K562 (cell line): ENCODE data around the gene ZSCAN21. TPM values are rescaled to one million over a fixed set of nuclear protein-coding genes. Genes with fewer than 3 reads are reported as not detected.

Source experiments
- CHD1 ChIP-seq: fragments of 200-600 bp; sonication (generic); IDR thresholded peaks from one replicate; pipeline ENCODE4 v1.6.1; 2012; ENCODE audit warnings: mild to moderate bottlenecking, moderate library complexity, low read length, inconsistent platforms
- CREM ChIP-seq: IDR thresholded peaks from 2 replicates; pipeline ENCODE4 v1.6.1; 2014; ENCODE audit warnings: antibody characterized with exemption, low read depth
- CXXC5 ChIP-seq: fragments of 250-450 bp; sonication (Bioruptor Pico); IDR thresholded peaks from 2 replicates; pipeline ENCODE4 v1.8.0; 2022; ENCODE audit warnings: inconsistent platforms, mild to moderate bottlenecking, moderate library complexity
- ELF1 ChIP-seq: fragments of 200-800 bp; sonication (Bioruptor generic); IDR thresholded peaks from 2 replicates; pipeline ENCODE4 v1.6.1; 2016; ENCODE audit warnings: missing genetic modification characterization, missing compliant biosample characterization
- ERF ChIP-seq: fragments of 450-650 bp; formaldehyde crosslinking; IDR thresholded peaks from 2 replicates; pipeline ENCODE4 v1.4.0; 2020; ENCODE audit warnings: mild to moderate bottlenecking, mixed read lengths
- ESRRA ChIP-seq: fragments of 450-650 bp; IDR thresholded peaks from 2 replicates; pipeline ENCODE4 v1.6.1; 2014; ENCODE audit warnings: low read depth, mild to moderate bottlenecking, moderate library complexity, borderline replicate concordance
- ETS2 ChIP-seq: IDR thresholded peaks from 2 replicates; pipeline ENCODE4 v1.6.1; 2016; ENCODE audit warnings: borderline replicate concordance, missing genetic modification characterization, mild to moderate bottlenecking, moderate library complexity, missing compliant biosample characterization; ENCODE audit not compliant: poor library complexity, severe bottlenecking
- FIP1L1 ChIP-seq: fragments of 200-400 bp; formaldehyde crosslinking; IDR thresholded peaks from 2 replicates; pipeline ENCODE4 v1.6.1; 2018; ENCODE audit warnings: mild to moderate bottlenecking, low read depth, low read length; ENCODE audit not compliant: poor library complexity, severe bottlenecking
- FOSL1 ChIP-seq: fragments of 200-800 bp; sonication (Bioruptor generic); conservative IDR thresholded peaks from 2 replicates; pipeline ENCODE4 v1.6.1; 2016; ENCODE audit warnings: missing genetic modification characterization, missing compliant biosample characterization
- FOXA3 ChIP-seq, 2 experiments: fragments of 450-650 bp in 1 of 2; sonication (generic) in 1 of 2; formaldehyde crosslinking; IDR thresholded peaks in 1 of 2; conservative IDR thresholded peaks in 1 of 2; 2 replicates each; pipeline versions ENCODE4 v1.4.0 to v1.8.0; 2020 to 2022; ENCODE audit warnings: mild to moderate bottlenecking in 2 of 2, missing genetic modification reagents in 1 of 2
- MBD2 ChIP-seq: sonication (generic); IDR thresholded peaks from 2 replicates; pipeline ENCODE4 v1.6.1; 2016; ENCODE audit warnings: low read depth, borderline replicate concordance
- MTA3 ChIP-seq: fragments of 450-650 bp; formaldehyde crosslinking; IDR thresholded peaks from 2 replicates; pipeline ENCODE4 v1.6.1; 2017; ENCODE audit warnings: mild to moderate bottlenecking, borderline replicate concordance
- NR3C1 ChIP-seq: sonication (generic); formaldehyde crosslinking; IDR thresholded peaks from 2 replicates; pipeline ENCODE4 v1.8.1; 2022; ENCODE audit warnings: missing genetic modification reagents
- POLR2H ChIP-seq: IDR thresholded peaks from 2 replicates; pipeline ENCODE4 v1.6.1; 2016; ENCODE audit warnings: missing genetic modification characterization, low read depth, mild to moderate bottlenecking, control low read depth, missing compliant biosample characterization, moderate library complexity
- TAF1 ChIP-seq: IDR thresholded peaks from 2 replicates; pipeline ENCODE4 v1.6.1; 2011; ENCODE audit warnings: mild to moderate bottlenecking, low read length, moderate library complexity; ENCODE audit not compliant: insufficient read depth, control insufficient read depth, severe bottlenecking; ENCODE audit errors: extremely low read depth
- TGIF2 ChIP-seq: sonication (generic); formaldehyde crosslinking; IDR thresholded peaks from 2 replicates; pipeline ENCODE4 v1.8.1; 2022; ENCODE audit warnings: mild to moderate bottlenecking, missing genetic modification reagents, moderate library complexity
- YBX1 ChIP-seq: fragments of 450-650 bp; IDR thresholded peaks from 2 replicates; pipeline ENCODE4 v1.7.1; 2016; ENCODE audit warnings: mild to moderate bottlenecking
- YY1 ChIP-seq, 3 experiments: IDR thresholded peaks; 2 replicates each; pipeline ENCODE4 v1.6.1; 2011; ENCODE audit warnings: low read length in 2 of 3, mild to moderate bottlenecking in 2 of 3, moderate library complexity in 2 of 3, borderline replicate concordance in 1 of 3, control low read depth in 1 of 3, low read depth in 1 of 3; ENCODE audit not compliant: insufficient read depth in 3 of 3, insufficient replicate concordance in 2 of 3, control insufficient read depth in 1 of 3, insufficient read length in 1 of 3; ENCODE audit errors: extremely low read depth in 1 of 3
- ZNF143 ChIP-seq: sonication (generic); formaldehyde crosslinking; IDR thresholded peaks from 2 replicates; pipeline ENCODE4 v1.9.0; 2022; ENCODE audit warnings: mild to moderate bottlenecking, missing genetic modification reagents
- ZNF24 ChIP-seq: fragments of 450-650 bp; IDR thresholded peaks from 2 replicates; pipeline ENCODE4 v1.6.1; 2016
- ZNF76 ChIP-seq: fragments of 250-450 bp; sonication (Bioruptor Pico); IDR thresholded peaks from 2 replicates; pipeline ENCODE4 v1.4.0; 2020; ENCODE audit warnings: mild to moderate bottlenecking, moderate library complexity, borderline replicate concordance
- polyA plus RNA-seq, 8 experiments: library from polyadenylated mRNA; depleted of rRNA in 4 of 8; stranded (reverse) in 5 of 8; unstranded in 3 of 8; fragments of >200 nt; fragmentation: Nextera tagmentation in 2 of 8; fragmentation: Illumina TruSeq in 1 of 8; extraction: Ambion mirVana in 2 of 8; extraction: Trizol in 1 of 8; gene quantifications; 2 replicates each; pipeline versions ENCODE4 v1.2.1 to v1.2.3, GENCODE V29; 2011 to 2014; ENCODE audit warnings: inconsistent platforms in 1 of 8, missing spikeins in 1 of 8
- total RNA-seq, 7 experiments: library from RNA; depleted of rRNA in 6 of 7; stranded (reverse); fragments of >200 nt in 6 of 7; fragmentation: Illumina TruSeq in 2 of 7; extraction: Trizol in 2 of 7; gene quantifications; 2 replicates each; pipeline versions ENCODE4 v1.2.1 to v1.2.3, GENCODE V29; 2011 to 2021; ENCODE audit warnings: low replicate concordance in 1 of 7
- TF ChIP-seq, protein P1 (sequence below): sonication (generic); formaldehyde crosslinking; IDR thresholded peaks from 2 replicates; pipeline ENCODE4 v1.8.0; 2022; ENCODE audit warnings: mild to moderate bottlenecking, missing genetic modification reagents
- TF ChIP-seq, protein P2 (sequence below): fragments of 250-450 bp; sonication (Bioruptor Pico); IDR thresholded peaks from 2 replicates; pipeline ENCODE4 v1.4.0; 2020

The ZSCAN21 gene
- total and polyA plus RNA-seq, 9 of the 15 experiments (the other 6 are each of a cell fraction or from before 2014, with no cell fraction given): 5.9 to 15.5 (median 13.2) TPM

DNA sequence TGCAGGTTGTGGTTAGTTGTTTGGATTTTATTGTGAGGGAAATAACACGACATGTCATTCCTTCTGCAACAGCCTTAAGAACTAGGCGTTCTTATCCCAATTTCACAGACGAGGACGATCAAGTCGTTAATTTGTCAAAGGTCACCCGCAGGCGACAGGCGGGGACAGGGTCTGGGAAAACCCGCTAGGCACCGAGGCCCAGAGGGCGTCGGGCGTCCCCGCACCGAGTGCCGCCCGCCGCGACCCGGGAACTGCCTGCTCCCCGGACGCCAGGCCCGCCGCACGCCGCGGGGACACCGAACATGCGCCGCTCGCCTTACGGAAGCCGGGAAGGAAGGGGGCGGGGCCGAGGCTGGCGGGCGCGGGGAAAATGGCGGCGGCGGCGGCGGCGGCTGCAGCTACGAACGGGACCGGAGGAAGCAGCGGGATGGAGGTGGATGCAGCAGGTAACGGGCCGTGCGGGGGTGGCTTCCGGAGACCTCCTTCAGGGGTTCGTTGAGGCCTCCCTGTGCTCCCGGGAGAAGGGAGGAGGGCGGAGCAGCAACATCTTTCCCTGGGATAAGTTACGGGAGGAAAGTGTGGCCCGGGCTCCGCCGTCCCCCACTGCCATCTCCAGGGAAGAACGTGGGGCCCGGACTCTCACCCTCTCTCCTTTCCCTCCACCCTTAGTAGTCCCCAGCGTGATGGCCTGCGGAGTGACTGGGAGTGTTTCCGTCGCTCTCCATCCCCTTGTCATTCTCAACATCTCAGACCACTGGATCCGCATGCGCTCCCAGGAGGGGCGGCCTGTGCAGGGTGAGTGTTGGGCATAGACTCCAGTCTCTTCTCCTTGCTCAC lies 39.3 kb downstream of the ZSCAN21 start, which contains the start of gene COPS6 (continued):
- TF ChIP-seq TAF1 (peak; percentile 98), YBX1 (no peak), FOXA3 (CRISPR knock-in tag; conservative IDR thresholded peaks at IDR 0.05 in 1 of 2, IDR thresholded peaks at IDR 0.05 in 1 of 2) (peak; percentile 30 to 83; a peak in 2 of 4 replicates), NR3C1 (peak; percentile 99), MTA3 (peak; percentile 98), CREM (peak; percentile 68), MBD2 (peak; percentile 63; the same call in 1 of the 2 replicates), TGIF2 (CRISPR knock-in tag) (peak; percentile 98; the same call in 1 of the 2 replicates), ESRRA (peak; percentile 76), POLR2H (tag) (peak; percentile 91), CHD1 (peak; percentile 39), ERF (peak; percentile 75; the same call in 1 of the 2 replicates), FOSL1 (tag) (peak; percentile 39; the same call in 1 of the 2 replicates), ZNF76 (CRISPR knock-in tag) (peak; percentile 93), ZNF24 (no peak; the same call in 1 of the 2 replicates), ELF1 (tag) (peak; percentile 66; the same call in 1 of the 2 replicates), ETS2 (no peak), ZNF143 (CRISPR knock-in tag) (peak; percentile 47; the same call in 1 of the 2 replicates), FIP1L1 (peak; percentile 75), CXXC5 (CRISPR knock-in tag) (peak; percentile 97), YY1 (IDR thresholded peaks at IDR 0.05; ENCODE audit: borderline replicate concordance in 1 of 3, control insufficient read depth in 1 of 3, extremely low read depth in 1 of 3, insufficient read depth in 3 of 3, insufficient read length in 1 of 3, insufficient replicate concordance in 2 of 3, low read depth in 1 of 3, low read length in 2 of 3) (peak; percentile 87 to 99 (median 98))
- TF ChIP-seq, protein P1, sequence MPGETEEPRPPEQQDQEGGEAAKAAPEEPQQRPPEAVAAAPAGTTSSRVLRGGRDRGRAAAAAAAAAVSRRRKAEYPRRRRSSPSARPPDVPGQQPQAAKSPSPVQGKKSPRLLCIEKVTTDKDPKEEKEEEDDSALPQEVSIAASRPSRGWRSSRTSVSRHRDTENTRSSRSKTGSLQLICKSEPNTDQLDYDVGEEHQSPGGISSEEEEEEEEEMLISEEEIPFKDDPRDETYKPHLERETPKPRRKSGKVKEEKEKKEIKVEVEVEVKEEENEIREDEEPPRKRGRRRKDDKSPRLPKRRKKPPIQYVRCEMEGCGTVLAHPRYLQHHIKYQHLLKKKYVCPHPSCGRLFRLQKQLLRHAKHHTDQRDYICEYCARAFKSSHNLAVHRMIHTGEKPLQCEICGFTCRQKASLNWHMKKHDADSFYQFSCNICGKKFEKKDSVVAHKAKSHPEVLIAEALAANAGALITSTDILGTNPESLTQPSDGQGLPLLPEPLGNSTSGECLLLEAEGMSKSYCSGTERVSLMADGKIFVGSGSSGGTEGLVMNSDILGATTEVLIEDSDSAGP (CRISPR knock-in tag): peak; percentile 55; the same call in 1 of the 2 replicates
- TF ChIP-seq, protein P2, sequence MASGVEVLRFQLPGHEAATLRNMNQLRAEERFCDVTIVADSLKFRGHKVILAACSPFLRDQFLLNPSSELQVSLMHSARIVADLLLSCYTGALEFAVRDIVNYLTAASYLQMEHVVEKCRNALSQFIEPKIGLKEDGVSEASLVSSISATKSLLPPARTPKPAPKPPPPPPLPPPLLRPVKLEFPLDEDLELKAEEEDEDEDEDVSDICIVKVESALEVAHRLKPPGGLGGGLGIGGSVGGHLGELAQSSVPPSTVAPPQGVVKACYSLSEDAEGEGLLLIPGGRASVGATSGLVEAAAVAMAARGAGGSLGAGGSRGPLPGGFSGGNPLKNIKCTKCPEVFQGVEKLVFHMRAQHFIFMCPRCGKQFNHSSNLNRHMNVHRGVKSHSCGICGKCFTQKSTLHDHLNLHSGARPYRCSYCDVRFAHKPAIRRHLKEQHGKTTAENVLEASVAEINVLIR (CRISPR knock-in tag): no peak
